ENCODE measurements around the gene MANEAL. TPM values are rescaled to one million over a fixed set of nuclear protein-coding genes. Genes with fewer than 3 reads are reported as not detected.

Gene MANEAL
- total RNA-seq, 1 experiment from 2014 or later = 27.8 TPM

DNA sequence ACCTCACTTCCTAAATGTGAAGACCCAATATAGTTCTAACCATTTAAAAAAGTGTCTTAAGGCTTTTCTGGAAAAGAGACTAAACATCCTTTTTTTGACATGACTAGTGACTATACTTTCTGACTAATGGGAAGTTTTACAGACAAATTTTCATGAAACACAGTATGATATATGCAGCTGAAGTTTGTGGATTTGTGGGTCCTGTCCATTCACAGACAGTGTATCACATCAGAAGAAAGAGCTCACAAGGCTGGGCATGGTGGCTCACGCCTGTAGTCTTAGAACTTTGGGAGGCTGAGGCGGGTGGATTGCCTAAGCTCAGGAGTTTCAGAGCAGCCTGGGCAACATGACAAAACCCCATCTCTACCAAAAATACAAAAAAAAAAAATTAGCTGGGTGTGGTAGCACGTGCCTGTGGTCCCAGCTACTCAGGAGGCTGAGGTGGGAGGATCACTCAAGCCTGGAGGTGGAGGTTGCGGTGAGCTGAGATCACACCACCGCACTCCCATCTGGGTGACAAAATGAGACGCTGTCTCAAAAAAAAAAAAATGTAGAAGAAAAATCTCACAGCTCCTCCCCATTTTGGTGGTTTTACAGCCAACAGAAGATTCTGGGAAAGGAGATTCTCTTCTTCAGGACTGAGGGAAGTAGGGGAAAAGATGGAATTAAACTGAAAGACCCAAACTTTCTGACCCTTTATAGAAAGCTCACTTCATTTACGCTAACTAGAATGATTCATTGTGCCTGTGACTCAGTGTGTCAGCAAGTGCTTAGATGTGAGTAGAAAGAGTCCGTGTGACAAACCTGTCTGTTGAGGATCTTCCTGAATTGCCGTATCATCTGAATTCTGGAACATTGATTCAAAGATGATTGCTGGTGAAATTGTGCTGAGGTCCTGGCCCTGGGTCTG lies 29.5 kb downstream of the MANEAL start:
- H3K4me1 ChIP-seq (ENCODE audit: low read length) = peaks cover 12% of the 10 kb centered on the region
- no peaks in the 10 kb centered on the region for H4K20me1 ChIP-seq (ENCODE audit: insufficient read depth, low read depth, low read length)
- H3K4me2 ChIP-seq (ENCODE audit: low read depth, low read length, poor library complexity, severe bottlenecking) = no peak overlapping the region
- DNase-seq = no peak
- no peaks in the 10 kb centered on the region for H3K9me2 ChIP-seq (replicated peaks; ENCODE audit: insufficient read depth, low read length)
- no peak overlapping the region for H3K4me3 ChIP-seq (ENCODE audit: low read length)
- H2AFZ ChIP-seq (ENCODE audit: low read length) = no peak overlapping the region
- peaks cover 13% of the 10 kb centered on the region for H3K36me3 ChIP-seq (ENCODE audit: insufficient read depth, low read length)
- peaks cover 5% of the 10 kb centered on the region; the same call in 1 of the 2 replicates for H3K79me2 ChIP-seq (ENCODE audit: low read length)
- H3K27ac ChIP-seq (ENCODE audit: low read length) = no peak overlapping the region
- H3K9ac ChIP-seq (ENCODE audit: low read length) = no peak overlapping the region
- H3K27me3 ChIP-seq (ENCODE audit: low read length) = no peaks in the 10 kb centered on the region
- H3K9me3 ChIP-seq (ENCODE audit: low read length) = no peaks in the 10 kb centered on the region

DNA sequence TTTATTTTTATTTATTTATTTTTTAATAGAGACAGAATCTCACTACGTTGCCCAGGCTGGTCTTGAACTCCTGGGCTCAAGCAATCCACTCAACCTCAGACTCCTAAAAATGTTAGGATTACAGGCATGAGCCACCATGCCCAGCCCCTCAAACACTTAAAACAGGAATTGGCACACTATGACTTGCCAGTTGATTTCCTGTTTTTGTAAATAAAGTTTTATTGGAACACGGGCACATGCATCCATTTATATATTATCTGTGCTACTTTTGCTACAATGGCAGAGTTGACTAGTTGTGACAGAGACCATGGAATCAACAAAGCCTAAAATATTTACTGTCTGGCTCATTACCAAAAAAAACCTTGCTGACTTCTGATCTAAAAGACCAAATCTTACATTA lies 30.4 kb downstream of the MANEAL start:
- Histone ChIP-seq H3K4me2 (ENCODE audit: low read depth, low read length, poor library complexity, severe bottlenecking) (no peak overlapping the region), H3K9me2 (replicated peaks; ENCODE audit: insufficient read depth, low read length) (no peaks in the 10 kb centered on the region), H4K20me1 (ENCODE audit: insufficient read depth, low read depth, low read length) (no peaks in the 10 kb centered on the region), H3K27ac (ENCODE audit: low read length) (no peak overlapping the region), H3K27me3 (ENCODE audit: low read length) (no peaks in the 10 kb centered on the region), H3K79me2 (ENCODE audit: low read length) (peaks cover 6% of the 10 kb centered on the region; the same call in 1 of the 2 replicates), H3K9ac (ENCODE audit: low read length) (no peak overlapping the region), H2AFZ (ENCODE audit: low read length) (no peak overlapping the region), H3K36me3 (ENCODE audit: insufficient read depth, low read length) (peaks cover 18% of the 10 kb centered on the region), H3K4me1 (ENCODE audit: low read length) (peaks cover 12% of the 10 kb centered on the region), H3K9me3 (ENCODE audit: low read length) (no peaks in the 10 kb centered on the region), H3K4me3 (ENCODE audit: low read length) (no peak overlapping the region)
- no peak for DNase-seq

GRCh38 chr1:37825506-37825905 lies 31.9 kb downstream of the MANEAL start:
- no peaks in the 10 kb centered on the region for H3K9me3 ChIP-seq (ENCODE audit: low read length)
- H3K9me2 ChIP-seq (replicated peaks; ENCODE audit: insufficient read depth, low read length) = no peaks in the 10 kb centered on the region
- H3K4me2 ChIP-seq (ENCODE audit: low read depth, low read length, poor library complexity, severe bottlenecking) = no peak overlapping the region
- no peak for DNase-seq
- H3K4me3 ChIP-seq (ENCODE audit: low read length) = no peak overlapping the region
- H3K27me3 ChIP-seq (ENCODE audit: low read length) = no peaks in the 10 kb centered on the region
- no peak overlapping the region for H3K9ac ChIP-seq (ENCODE audit: low read length)
- H3K79me2 ChIP-seq (ENCODE audit: low read length) = peaks cover 3% of the 10 kb centered on the region; the same call in 1 of the 2 replicates
- H3K27ac ChIP-seq (ENCODE audit: low read length) = no peak overlapping the region
- H4K20me1 ChIP-seq (ENCODE audit: insufficient read depth, low read depth, low read length) = no peaks in the 10 kb centered on the region
- H3K36me3 ChIP-seq (ENCODE audit: insufficient read depth, low read length) = peaks cover 27% of the 10 kb centered on the region
- H3K4me1 ChIP-seq (ENCODE audit: low read length) = peaks cover 1% of the 10 kb centered on the region
- H2AFZ ChIP-seq (ENCODE audit: low read length) = no peak overlapping the region

- Histone ChIP-seq H3K27ac (ENCODE audit: low read length) (no peak overlapping the region), H3K4me2 (ENCODE audit: low read depth, low read length, poor library complexity, severe bottlenecking) (no peak overlapping the region), H2AFZ (ENCODE audit: low read length) (no peak overlapping the region), H3K9ac (ENCODE audit: low read length) (no peak overlapping the region), H3K4me1 (ENCODE audit: low read length) (no peaks in the 10 kb centered on the region), H3K27me3 (ENCODE audit: low read length) (no peaks in the 10 kb centered on the region), H4K20me1 (ENCODE audit: insufficient read depth, low read depth, low read length) (no peaks in the 10 kb centered on the region), H3K79me2 (ENCODE audit: low read length) (peaks cover 6% of the 10 kb centered on the region; the same call in 1 of the 2 replicates), H3K9me2 (replicated peaks; ENCODE audit: insufficient read depth, low read length) (no peaks in the 10 kb centered on the region), H3K36me3 (ENCODE audit: insufficient read depth, low read length) (peaks cover 38% of the 10 kb centered on the region), H3K4me3 (ENCODE audit: low read length) (no peak overlapping the region), H3K9me3 (ENCODE audit: low read length) (no peaks in the 10 kb centered on the region)
- DNase-seq = no peak
Observed at GRCh38 chr1:37828410-37829074, 34.9 kb downstream of the MANEAL start.

- peaks cover 51% of the 10 kb centered on the region for H3K36me3 ChIP-seq (ENCODE audit: insufficient read depth, low read length)
- DNase-seq = no peak
- no peaks in the 10 kb centered on the region for H3K4me1 ChIP-seq (ENCODE audit: low read length)
- no peaks in the 10 kb centered on the region for H3K9me2 ChIP-seq (replicated peaks; ENCODE audit: insufficient read depth, low read length)
- no peak overlapping the region for H3K4me2 ChIP-seq (ENCODE audit: low read depth, low read length, poor library complexity, severe bottlenecking)
- H3K27ac ChIP-seq (ENCODE audit: low read length) = no peak overlapping the region
- peaks cover 12% of the 10 kb centered on the region; the same call in 1 of the 2 replicates for H3K79me2 ChIP-seq (ENCODE audit: low read length)
- H3K9ac ChIP-seq (ENCODE audit: low read length) = no peak overlapping the region
- H3K27me3 ChIP-seq (ENCODE audit: low read length) = no peaks in the 10 kb centered on the region
- H3K9me3 ChIP-seq (ENCODE audit: low read length) = no peaks in the 10 kb centered on the region
- no peak overlapping the region for H3K4me3 ChIP-seq (ENCODE audit: low read length)
- H4K20me1 ChIP-seq (ENCODE audit: insufficient read depth, low read depth, low read length) = no peaks in the 10 kb centered on the region
- no peak overlapping the region for H2AFZ ChIP-seq (ENCODE audit: low read length)
Observed at GRCh38 chr1:37831109-37831508, 37.5 kb downstream of the MANEAL start.

GRCh38 chr1:37831809-37832208 lies 38.2 kb downstream of the MANEAL start:
- H3K4me2 ChIP-seq (ENCODE audit: low read depth, low read length, poor library complexity, severe bottlenecking) = no peak overlapping the region
- no peaks in the 10 kb centered on the region for H3K9me2 ChIP-seq (replicated peaks; ENCODE audit: insufficient read depth, low read length)
- no peak for DNase-seq
- H3K36me3 ChIP-seq (ENCODE audit: insufficient read depth, low read length) = peaks cover 54% of the 10 kb centered on the region
- H3K4me3 ChIP-seq (ENCODE audit: low read length) = no peak overlapping the region
- no peaks in the 10 kb centered on the region for H3K27me3 ChIP-seq (ENCODE audit: low read length)
- no peaks in the 10 kb centered on the region for H4K20me1 ChIP-seq (ENCODE audit: insufficient read depth, low read depth, low read length)
- no peak overlapping the region for H3K9ac ChIP-seq (ENCODE audit: low read length)
- H2AFZ ChIP-seq (ENCODE audit: low read length) = no peak overlapping the region
- no peaks in the 10 kb centered on the region for H3K9me3 ChIP-seq (ENCODE audit: low read length)
- no peak overlapping the region for H3K27ac ChIP-seq (ENCODE audit: low read length)
- H3K4me1 ChIP-seq (ENCODE audit: low read length) = no peaks in the 10 kb centered on the region
- H3K79me2 ChIP-seq (ENCODE audit: low read length) = peaks cover 12% of the 10 kb centered on the region; the same call in 1 of the 2 replicates

DNA sequence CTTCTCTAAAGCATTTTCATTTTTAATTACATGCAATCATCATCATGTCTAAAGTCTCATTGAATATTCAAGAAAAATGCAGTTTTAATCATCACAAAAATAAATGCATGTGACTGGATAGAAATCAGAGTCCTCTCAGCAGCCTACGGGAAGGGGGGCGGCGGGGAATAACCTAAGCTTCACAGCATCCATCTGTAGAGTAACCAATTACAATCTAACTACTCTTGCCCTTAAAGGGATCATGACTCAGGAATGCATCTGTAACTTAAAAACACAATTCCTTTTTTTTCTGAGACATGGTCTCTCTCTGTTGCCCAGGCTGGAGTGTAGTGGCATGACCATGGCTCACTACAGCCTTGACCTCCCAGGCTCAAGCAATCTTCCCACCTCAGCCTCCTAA lies 43.1 kb downstream of the MANEAL start:
- no peak overlapping the region for H3K9ac ChIP-seq (ENCODE audit: low read length)
- H3K4me3 ChIP-seq (ENCODE audit: low read length) = no peak overlapping the region
- H3K9me3 ChIP-seq (ENCODE audit: low read length) = no peaks in the 10 kb centered on the region
- H4K20me1 ChIP-seq (ENCODE audit: insufficient read depth, low read depth, low read length) = no peaks in the 10 kb centered on the region
- H3K27me3 ChIP-seq (ENCODE audit: low read length) = no peaks in the 10 kb centered on the region
- peaks cover 33% of the 10 kb centered on the region for H3K79me2 ChIP-seq (ENCODE audit: low read length)
- no peak overlapping the region for H3K4me2 ChIP-seq (ENCODE audit: low read depth, low read length, poor library complexity, severe bottlenecking)
- peaks cover 51% of the 10 kb centered on the region for H3K36me3 ChIP-seq (ENCODE audit: insufficient read depth, low read length)
- no peak overlapping the region for H2AFZ ChIP-seq (ENCODE audit: low read length)
- no peaks in the 10 kb centered on the region for H3K9me2 ChIP-seq (replicated peaks; ENCODE audit: insufficient read depth, low read length)
- H3K4me1 ChIP-seq (ENCODE audit: low read length) = no peaks in the 10 kb centered on the region
- no peak overlapping the region for H3K27ac ChIP-seq (ENCODE audit: low read length)
- no peak for DNase-seq

DNA sequence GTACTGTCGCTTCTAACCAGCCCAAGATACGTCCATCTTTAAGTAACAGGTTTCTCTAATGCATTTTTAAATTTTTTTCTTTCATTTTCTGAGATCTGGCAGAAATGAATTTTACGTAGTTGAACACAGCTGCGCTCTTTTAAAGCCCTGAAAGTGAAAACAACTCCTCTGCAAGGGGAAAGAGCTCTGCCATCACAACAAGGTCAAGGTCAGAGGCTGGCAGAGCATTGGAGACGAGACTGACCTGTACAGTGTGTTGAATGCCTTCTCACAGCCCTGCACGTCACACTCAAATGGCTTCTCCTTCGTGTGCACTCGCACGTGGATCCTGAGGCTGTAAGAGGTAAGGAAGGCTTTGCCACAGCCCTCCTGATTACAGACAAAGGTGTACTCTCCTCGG lies 46.0 kb downstream of the MANEAL start:
- DNase-seq = no peak
- no peak overlapping the region for H3K27ac ChIP-seq (ENCODE audit: low read length)
- H2AFZ ChIP-seq (ENCODE audit: low read length) = no peak overlapping the region
- H3K4me3 ChIP-seq (ENCODE audit: low read length) = no peak overlapping the region
- no peaks in the 10 kb centered on the region for H4K20me1 ChIP-seq (ENCODE audit: insufficient read depth, low read depth, low read length)
- no peak overlapping the region for H3K4me2 ChIP-seq (ENCODE audit: low read depth, low read length, poor library complexity, severe bottlenecking)
- no peaks in the 10 kb centered on the region for H3K9me2 ChIP-seq (replicated peaks; ENCODE audit: insufficient read depth, low read length)
- H3K27me3 ChIP-seq (ENCODE audit: low read length) = no peaks in the 10 kb centered on the region
- H3K9me3 ChIP-seq (ENCODE audit: low read length) = no peaks in the 10 kb centered on the region
- no peak overlapping the region for H3K9ac ChIP-seq (ENCODE audit: low read length)
- peaks cover 35% of the 10 kb centered on the region for H3K36me3 ChIP-seq (ENCODE audit: insufficient read depth, low read length)
- peaks cover 52% of the 10 kb centered on the region for H3K79me2 ChIP-seq (ENCODE audit: low read length)
- H3K4me1 ChIP-seq (ENCODE audit: low read length) = peaks cover 13% of the 10 kb centered on the region
